GM12878 (cell line): ENCODE measurements around the gene PIEZO2. TPM values are rescaled to one million over a fixed set of nuclear protein-coding genes. Genes with fewer than 3 reads are reported as not detected.

Experiments
- ATAC-seq: fragments of 200-7000 bp; cut with Tn5 transposase; 3 replicates; pipeline ENCODE4 v1.9.1; 2020; ENCODE audit warnings: mild to moderate bottlenecking, moderate library complexity
- BruUV-seq: library from RNA; stranded (reverse); fragments of 400-500 nt; replicated peaks from 2 replicates; lab custom pipeline; 2021; lab: Mats Ljungman, UMichigan
- CTCF ChIA-PET: fragments of 300-600 bp; sonication (Branson Sonifier 250); formaldehyde crosslinking; extraction: SDS; loops from one replicate; lab custom pipeline; 2021; ENCODE audit warnings: inconsistent platforms; lab: Yijun Ruan, JAX
- POLR2A ChIA-PET: fragments of 350-600 bp; formaldehyde crosslinking; extraction: SDS; loops from one replicate; lab custom pipeline; 2021; ENCODE audit warnings: inconsistent platforms; lab: Charles Lee
- RAD21 ChIA-PET: fragments of 300-600 bp; sonication (Branson Sonifier 250); formaldehyde crosslinking; loops from one replicate; lab custom pipeline; 2023; ENCODE audit warnings: antibody characterized with exemption; ENCODE audit not compliant: unreplicated experiment; lab: Charles Lee
- SMC1A ChIA-PET: fragments of 300-600 bp; sonication (Branson Sonifier 250); formaldehyde crosslinking; loops from one replicate; lab custom pipeline; 2023; ENCODE audit not compliant: unreplicated experiment, uncharacterized antibody; lab: Charles Lee
- DNase-seq: peaks from one replicate; pipeline ENCODE4 v3.0.0-alpha.2; 2011; ENCODE audit warnings: low read depth, low spot score
- FAIRE-seq: peaks from 3 replicates; lab custom pipeline; 2011; peaks lifted over from hg19 to GRCh38; lab: Jason Lieb, UNC
- H2AFZ ChIP-seq: 2 replicates; pipeline ENCODE4 v1.6.0; 2011; ENCODE audit warnings: low read depth, low read length, control low read depth; ENCODE audit not compliant: control insufficient read depth
- H3K27ac ChIP-seq: 2 replicates; pipeline ENCODE4 v1.5.1; 2011; ENCODE audit warnings: control low read depth; ENCODE audit not compliant: control insufficient read depth, insufficient read depth
- H3K27me3 ChIP-seq, 2 experiments: replicated peaks in 1 of 2; 2 replicates each; pipeline versions ENCODE4 v1.6.0 to v1.6.1; 2011; ENCODE audit warnings: low read length in 1 of 2; ENCODE audit not compliant: control insufficient read depth in 2 of 2, insufficient read depth in 2 of 2
- H3K36me3 ChIP-seq, 2 experiments: 2 replicates each; pipeline ENCODE4 v1.5.1; 2011; ENCODE audit warnings: low read length in 1 of 2; ENCODE audit not compliant: control insufficient read depth in 2 of 2, insufficient read depth in 2 of 2
- H3K4me1 ChIP-seq: 2 replicates; pipeline ENCODE4 v1.6.1; 2011; ENCODE audit warnings: mild to moderate bottlenecking, low read length, moderate library complexity, mixed read lengths; ENCODE audit not compliant: control insufficient read depth, insufficient read depth
- H3K4me2 ChIP-seq: 2 replicates; pipeline ENCODE4 v1.6.0; 2011; ENCODE audit warnings: control low read depth; ENCODE audit not compliant: control insufficient read depth, insufficient read depth
- H3K4me3 ChIP-seq: fragments of 200-600 bp; sonication (generic); 2 replicates; pipeline ENCODE4 v1.5.1; 2016
- H3K79me2 ChIP-seq: 2 replicates; pipeline ENCODE4 v1.6.0; 2011; ENCODE audit warnings: low read length; ENCODE audit not compliant: control insufficient read depth, insufficient read depth
- H3K9ac ChIP-seq: 2 replicates; pipeline ENCODE4 v1.8.0; 2011; ENCODE audit warnings: low read length, control low read depth, mixed read lengths; ENCODE audit not compliant: control insufficient read depth, insufficient read depth
- H3K9me3 ChIP-seq: replicated peaks from 3 replicates; pipeline ENCODE4 v1.5.1; 2011; ENCODE audit warnings: mild to moderate bottlenecking, low read length; ENCODE audit not compliant: control insufficient read depth, insufficient read depth
- H4K20me1 ChIP-seq: 2 replicates; pipeline ENCODE4 v1.6.0; 2011; ENCODE audit not compliant: control insufficient read depth, insufficient read depth
- CEBPB ChIP-seq, 2 experiments: fragments of 150-350 bp in 1 of 2; IDR thresholded peaks; 2 replicates each; pipeline ENCODE4 v1.6.1; 2012 to 2014; ENCODE audit warnings: low read depth in 2 of 2, low read length in 2 of 2, borderline replicate concordance in 1 of 2, inconsistent platforms in 1 of 2
- CHD4 ChIP-seq: fragments of 200-600 bp; sonication (generic); IDR thresholded peaks from 2 replicates; pipeline ENCODE4 v1.6.1; 2016; ENCODE audit warnings: mild to moderate bottlenecking
- CREM ChIP-seq: IDR thresholded peaks from 2 replicates; pipeline ENCODE4 v1.6.1; 2014; ENCODE audit warnings: antibody characterized with exemption, low read depth
- PML ChIP-seq: IDR thresholded peaks from 2 replicates; pipeline ENCODE4 v1.6.1; 2012; ENCODE audit warnings: low read length, inconsistent platforms
- RB1 ChIP-seq: fragments of 450-650 bp; formaldehyde crosslinking; IDR thresholded peaks from 2 replicates; pipeline ENCODE4 v1.6.1; 2017; ENCODE audit warnings: mild to moderate bottlenecking, borderline replicate concordance
- WGBS: methylation state at CpG from one replicate; pipeline ENCODE4 v1.1.6; 2016; ENCODE audit warnings: low lambda C conversion rate; ENCODE audit not compliant: insufficient replicate concordance, insufficient coverage; ENCODE audit errors: missing lambda C conversion rate; 5-methylcytosine and 5-hydroxymethylcytosine counted together
- in situ Hi-C: fragments of 300-500 bp; cut with MboI; formaldehyde crosslinking; loops from 9 replicates; pipeline ENCODE4 v1.14.3; 2018; ENCODE audit warnings: mixed read lengths
- intact Hi-C: fragments of 100-400 bp; cut with micrococcal nuclease; formaldehyde crosslinking; loops from one replicate; pipeline ENCODE4 v1.14.2; 2022; ENCODE audit not compliant: unreplicated experiment
- polyA plus RNA-seq, 11 experiments: library from polyadenylated mRNA; depleted of rRNA in 4 of 11; unstranded in 6 of 11; stranded (reverse) in 5 of 11; fragments of >200 nt; fragmentation: Nextera tagmentation in 4 of 11; fragmentation: Illumina TruSeq in 1 of 11; extraction: Ambion mirVana in 4 of 11; extraction: Trizol in 1 of 11; gene quantifications; 1 replicate in 1 of 11; 2 replicates in 10 of 11; pipeline versions ENCODE4 v1.2.1 to v1.2.3, GENCODE V29; 2011 to 2016; ENCODE audit warnings: inconsistent platforms in 2 of 11, missing spikeins in 2 of 11, low read depth in 1 of 11
- total RNA-seq, 4 experiments: library from RNA; depleted of rRNA in 3 of 4; stranded (reverse); fragments of >200 nt in 3 of 4; fragmentation: Illumina TruSeq in 1 of 4; extraction: Trizol in 1 of 4; gene quantifications; 2 replicates each; pipeline versions ENCODE4 v1.2.1 to v1.2.3, GENCODE V29; 2013 to 2021

PIEZO2 gene
- total and polyA plus RNA-seq, 10 of the 15 experiments (the other 5 are each of a cell fraction or from before 2014, with no cell fraction given) = 6.7 to 42.3 (median 27.4) TPM

GRCh38 chr18:11095674-11096293, 53.6 kb downstream of the PIEZO2 start:
- 18% methylated on average over 6 of the region's 6 CpGs for WGBS
- ATAC-seq (peak; percentile 9), FAIRE-seq (no peak), DNase-seq (no peak)
- H3K79me2 ChIP-seq = peaks cover 73% of the 10 kb centered on the region
- peak overlapping the region; percentile 22; the same call in 1 of the 2 replicates for H3K4me3 ChIP-seq
- H3K9me3 ChIP-seq = peaks cover 1% of the 10 kb centered on the region; the same call in 2 of the 3 replicates
- H3K27me3 ChIP-seq = no peaks in the 10 kb centered on the region
- peak overlapping the region; percentile 81 for H3K4me2 ChIP-seq
- peaks cover 0 to under 1% of the 10 kb centered on the region in 2 experiments; a peak in 1 of 4 replicates for H3K36me3 ChIP-seq
- peaks cover 37% of the 10 kb centered on the region for H3K4me1 ChIP-seq
- ChIA-PET POLR2A (interaction anchor here (1.6 kb wide), 1 partner anchor 9 kb away, joined by 3 read pairs; no protein-coding TSS in a partner anchor), RAD21 (interaction anchor here (1.4 kb wide), 1 partner anchor 11 kb away, joined by 4 read pairs; no protein-coding TSS in a partner anchor), SMC1A (interaction anchor here (0.9 to 3.2 kb wide), 7 partner anchors 9 to 244 kb away, joined by 3 to 7 read pairs (median 4); no protein-coding TSS in a partner anchor), CTCF (interaction anchor here (1.0 kb wide), 1 partner anchor 19 kb away, joined by 3 read pairs; no protein-coding TSS in a partner anchor)
- in situ Hi-C loops = no loop called here
- H3K9ac ChIP-seq = no peak overlapping the region
- TF ChIP-seq CEBPB (IDR thresholded peaks at IDR 0.05; ENCODE audit: borderline replicate concordance in 1 of 2, low read depth in 2 of 2, low read length in 2 of 2) = no peak
- intact Hi-C loops = loop anchor here (10.0 kb wide), 1 partner anchor 51 kb away; no protein-coding TSS in a partner anchor
- no peaks in the 10 kb centered on the region for H4K20me1 ChIP-seq
- BruUV-seq = no TSS peak
- H2AFZ ChIP-seq = peak overlapping the region; percentile 12; the same call in 1 of the 2 replicates
- peak overlapping the region; percentile 68 for H3K27ac ChIP-seq

- ChIA-PET CTCF (interaction anchor here (0.6 to 1.3 kb wide), 4 partner anchors 19 to 306 kb away, joined by 3 to 5 read pairs (median 3); no protein-coding TSS in a partner anchor), SMC1A (interaction anchor here (1.0 to 3.2 kb wide), 13 partner anchors 8 to 253 kb away, joined by 3 to 7 read pairs (median 3); no protein-coding TSS in a partner anchor), POLR2A (interaction anchor here (0.6 to 1.6 kb wide), 2 partner anchors 9 to 43 kb away, joined by 3 read pairs; no protein-coding TSS in a partner anchor), RAD21 (interaction anchor here (1.4 kb wide), 1 partner anchor 10 kb away, joined by 4 read pairs; no protein-coding TSS in a partner anchor)
- Histone ChIP-seq H3K79me2 (peaks cover 71% of the 10 kb centered on the region), H2AFZ (no peak overlapping the region), H3K9ac (no peak overlapping the region), H3K36me3 (no peaks in the 10 kb centered on the region; a peak in 1 of 4 replicates), H3K9me3 (no peaks in the 10 kb centered on the region; the same call in 1 of the 3 replicates), H4K20me1 (no peaks in the 10 kb centered on the region), H3K4me2 (no peak overlapping the region), H3K27me3 (no peaks in the 10 kb centered on the region), H3K27ac (no peak overlapping the region; the same call in 1 of the 2 replicates), H3K4me3 (no peak overlapping the region), H3K4me1 (peaks cover 40% of the 10 kb centered on the region)
- TF ChIP-seq CHD4 (no peak), RB1 (no peak), CREM (no peak), PML (no peak)
- ATAC-seq = no peak
- no TSS peak for BruUV-seq
- intact Hi-C loops = loop anchor here (10.0 kb wide), 1 partner anchor 50 kb away; no protein-coding TSS in a partner anchor
- FAIRE-seq = no peak
- WGBS = 50% methylated on average over 5 of the region's 5 CpGs
- in situ Hi-C loops = no loop called here
- no peak for DNase-seq
These were observed 54.2 kb downstream of the PIEZO2 start for GRCh38 chr18:11095211-11095610.
